AG04450 (cell line): Measurements from ENCODE around the gene ADAM10. TPM values are rescaled to one million over a fixed set of nuclear protein-coding genes. Genes with fewer than 3 reads are reported as not detected.
"Not testable (repeated sequence)": the region's sequence is repeated elsewhere in the genome, so short reads cannot be mapped to it uniquely, and the experiment has no call there.

ENCODE experiments used
- CTCF ChIA-PET: fragments of 300-600, 350-600 bp; formaldehyde crosslinking; extraction: SDS; loops from one replicate; lab custom pipeline; 2022; ENCODE audit warnings: antibody characterized with exemption, inconsistent platforms; lab: Charles Lee
- POLR2A ChIA-PET: fragments of 350-600 bp; formaldehyde crosslinking; extraction: SDS; loops from one replicate; lab custom pipeline; 2021; ENCODE audit warnings: antibody characterized with exemption, inconsistent platforms; lab: Yijun Ruan, JAX
- DNase-seq: peaks from one replicate; pipeline ENCODE4 v3.0.0-alpha.2; 2011; ENCODE audit warnings: low read depth, low spot score
- H3K27ac ChIP-seq: one replicate; pipeline ENCODE4 v1.5.1; 2012; ENCODE audit warnings: low read depth, low read length, control low read depth
- H3K27me3 ChIP-seq: one replicate; pipeline ENCODE4 v1.6.0; 2012; ENCODE audit warnings: low read length; ENCODE audit not compliant: control insufficient read depth, insufficient read depth
- H3K4me3 ChIP-seq: 2 replicates; pipeline ENCODE4 v1.5.1; 2011; ENCODE audit warnings: mild to moderate bottlenecking, low read depth, low read length, control low read depth
- H3K9me3 ChIP-seq: 2 replicates; pipeline ENCODE4 v1.5.1; 2012; ENCODE audit warnings: low read length; ENCODE audit not compliant: control insufficient read depth, insufficient read depth
- CTCF ChIP-seq: IDR thresholded peaks from 2 replicates; pipeline ENCODE4 v1.5.1; 2011; ENCODE audit warnings: low read depth, low read length, control low read depth, inconsistent platforms
- polyA plus RNA-seq: library from polyadenylated mRNA; depleted of rRNA; stranded (reverse); fragments of >200 nt; gene quantifications from 2 replicates; pipeline ENCODE4 v1.2.3, GENCODE V29; 2011

Gene ADAM10
- polyA plus RNA-seq, 1 experiment: 220 TPM

- H3K4me3 ChIP-seq: no peak overlapping the region
- ChIA-PET POLR2A (no interaction called here), CTCF (no interaction called here)
- no peak for TF ChIP-seq CTCF
- no peak for DNase-seq
- H3K27ac ChIP-seq: no peak overlapping the region
- no peaks in the 10 kb centered on the region for H3K9me3 ChIP-seq
- H3K27me3 ChIP-seq: no peaks in the 10 kb centered on the region
Measured at GRCh38 chr15:58606577-58607080, 142.9 kb downstream of the ADAM10 start.

- TF ChIP-seq CTCF: no peak
- Histone ChIP-seq H3K27ac (no peak overlapping the region), H3K4me3 (no peak overlapping the region), H3K27me3 (no peaks in the 10 kb centered on the region), H3K9me3 (no peaks in the 10 kb centered on the region)
- POLR2A ChIA-PET: no interaction called here
- DNase-seq: no peak
- CTCF ChIA-PET: no interaction called here
Measured at GRCh38 chr15:58605931-58606530, 143.5 kb downstream of the ADAM10 start.

- ChIA-PET CTCF (interaction anchor here (0.8 kb wide), 1 partner anchor 376 kb away, joined by 3 read pairs; no protein-coding TSS in a partner anchor), POLR2A (interaction anchor here (0.5 kb wide), 1 partner anchor 158 kb away, joined by 3 read pairs; no protein-coding TSS in a partner anchor)
- DNase-seq: no peak
Measured at GRCh38 chr15:58604455-58604923, 145.0 kb downstream of the ADAM10 start.

GRCh38 chr15:58603927-58604326, 145.6 kb downstream of the ADAM10 start:
- DNase-seq, H3K27ac ChIP-seq, H3K27me3 ChIP-seq, H3K9me3 ChIP-seq, H3K4me3 ChIP-seq, POLR2A ChIA-PET: not testable (repeated sequence)
- CTCF ChIA-PET: interaction anchor here (0.8 kb wide), 1 partner anchor 376 kb away, joined by 3 read pairs; no protein-coding TSS in a partner anchor

More at GRCh38 chr15:58604455-58604923, 145.0 kb downstream of the ADAM10 start:
- H3K27ac ChIP-seq: no peak overlapping the region
- no peaks in the 10 kb centered on the region for H3K9me3 ChIP-seq
- no peaks in the 10 kb centered on the region for H3K27me3 ChIP-seq
- TF ChIP-seq CTCF: no peak
- H3K4me3 ChIP-seq: no peak overlapping the region

- no peak overlapping the region for H3K4me3 ChIP-seq
- no peak for DNase-seq
- CTCF ChIA-PET: no interaction called here
Measured at GRCh38 chr15:58602823-58603222, 146.7 kb downstream of the ADAM10 start.

More at GRCh38 chr15:58602823-58603222, 146.7 kb downstream of the ADAM10 start:
- Histone ChIP-seq H3K27ac (no peak overlapping the region), H3K9me3 (no peaks in the 10 kb centered on the region), H3K27me3 (no peaks in the 10 kb centered on the region)
- TF ChIP-seq CTCF: no peak
- POLR2A ChIA-PET: no interaction called here
